Progenitor cell of endocrine pancreas (in vitro differentiated cells): ENCODE measurements around the gene TRABD2B. TPM values are rescaled to one million over a fixed set of nuclear protein-coding genes. Genes with fewer than 3 reads are reported as not detected.

Experiments used
- DNase-seq: peaks from one replicate; pipeline ENCODE4 v3.0.0; 2021; ENCODE audit warnings: low spot score; ENCODE audit not compliant: unreplicated experiment
- H3K27ac Mint-ChIP-seq: 2 replicates; pipeline ENCODE4 v1.8.0; 2021; ENCODE audit warnings: mild to moderate bottlenecking, moderate library complexity, mixed read lengths
- H3K27me3 Mint-ChIP-seq: 2 replicates; pipeline ENCODE4 v1.8.0; 2021; ENCODE audit warnings: mixed read lengths
- H3K36me3 Mint-ChIP-seq: 2 replicates; pipeline ENCODE4 v1.8.0; 2022; ENCODE audit warnings: mixed read lengths; ENCODE audit not compliant: insufficient read depth
- H3K4me1 Mint-ChIP-seq: 2 replicates; pipeline ENCODE4 v1.8.0; 2021; ENCODE audit warnings: low read depth, mixed read lengths
- H3K4me3 Mint-ChIP-seq: 2 replicates; pipeline ENCODE4 v1.8.0; 2021; ENCODE audit warnings: low read depth, mild to moderate bottlenecking, moderate library complexity, mixed read lengths
- H3K9me3 Mint-ChIP-seq: 2 replicates; pipeline ENCODE4 v1.8.0; 2021; ENCODE audit warnings: low read depth, mixed read lengths
- total RNA-seq: library from RNA; stranded (reverse); gene quantifications from 2 replicates; pipeline ENCODE4 v1.2.1, GENCODE V29; 2021
- TF ChIP-seq, protein P1 (sequence below): fragments of 200-600 bp; sonication (generic); IDR thresholded peaks from one replicate; pipeline ENCODE4 v1.5.0; 2021; ENCODE audit warnings: antibody characterized with exemption, mild to moderate bottlenecking; ENCODE audit not compliant: unreplicated experiment

Gene TRABD2B
- total RNA-seq, 1 donor from 2014 or later = 14.5 TPM

DNA sequence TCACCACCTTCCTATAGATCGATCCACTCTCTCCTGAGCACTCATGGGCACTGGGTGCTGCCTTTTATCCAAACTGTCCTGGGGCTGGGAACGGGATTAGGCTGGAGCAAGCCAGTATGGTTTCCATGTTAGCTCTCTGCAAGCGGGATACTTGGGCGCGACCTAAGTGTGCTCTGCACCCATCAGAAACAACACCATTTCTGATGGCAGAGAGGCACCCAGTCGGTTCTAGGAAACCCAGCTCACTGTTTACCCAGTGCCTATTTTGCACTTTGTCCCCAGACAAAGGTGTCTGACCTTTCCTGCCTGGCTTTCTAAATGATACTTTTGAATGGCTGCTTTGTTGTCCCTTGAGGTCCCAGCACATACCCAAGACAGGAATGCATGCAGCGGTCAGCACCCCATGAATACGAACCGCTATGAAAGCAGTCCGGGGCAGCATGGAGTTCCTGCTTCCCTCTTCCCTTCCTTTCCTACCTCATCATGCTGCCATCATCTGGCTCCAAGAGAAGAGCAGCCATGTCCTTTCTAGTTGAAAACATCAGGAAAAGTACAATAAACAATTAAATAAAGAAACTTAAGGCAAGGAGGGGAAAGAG, 83.9 kb downstream of the TRABD2B start:
- H3K4me3 Mint-ChIP-seq = peak overlapping the region; percentile 0
- no peak for DNase-seq
- H3K9me3 Mint-ChIP-seq = no peaks in the 10 kb centered on the region
- H3K4me1 Mint-ChIP-seq = peaks cover 46% of the 10 kb centered on the region
- H3K27ac Mint-ChIP-seq = peak overlapping the region; percentile 81
- H3K27me3 Mint-ChIP-seq = no peaks in the 10 kb centered on the region
- H3K36me3 Mint-ChIP-seq = no peaks in the 10 kb centered on the region
- TF ChIP-seq, protein P1, sequence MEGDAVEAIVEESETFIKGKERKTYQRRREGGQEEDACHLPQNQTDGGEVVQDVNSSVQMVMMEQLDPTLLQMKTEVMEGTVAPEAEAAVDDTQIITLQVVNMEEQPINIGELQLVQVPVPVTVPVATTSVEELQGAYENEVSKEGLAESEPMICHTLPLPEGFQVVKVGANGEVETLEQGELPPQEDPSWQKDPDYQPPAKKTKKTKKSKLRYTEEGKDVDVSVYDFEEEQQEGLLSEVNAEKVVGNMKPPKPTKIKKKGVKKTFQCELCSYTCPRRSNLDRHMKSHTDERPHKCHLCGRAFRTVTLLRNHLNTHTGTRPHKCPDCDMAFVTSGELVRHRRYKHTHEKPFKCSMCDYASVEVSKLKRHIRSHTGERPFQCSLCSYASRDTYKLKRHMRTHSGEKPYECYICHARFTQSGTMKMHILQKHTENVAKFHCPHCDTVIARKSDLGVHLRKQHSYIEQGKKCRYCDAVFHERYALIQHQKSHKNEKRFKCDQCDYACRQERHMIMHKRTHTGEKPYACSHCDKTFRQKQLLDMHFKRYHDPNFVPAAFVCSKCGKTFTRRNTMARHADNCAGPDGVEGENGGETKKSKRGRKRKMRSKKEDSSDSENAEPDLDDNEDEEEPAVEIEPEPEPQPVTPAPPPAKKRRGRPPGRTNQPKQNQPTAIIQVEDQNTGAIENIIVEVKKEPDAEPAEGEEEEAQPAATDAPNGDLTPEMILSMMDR = no peak

DNA sequence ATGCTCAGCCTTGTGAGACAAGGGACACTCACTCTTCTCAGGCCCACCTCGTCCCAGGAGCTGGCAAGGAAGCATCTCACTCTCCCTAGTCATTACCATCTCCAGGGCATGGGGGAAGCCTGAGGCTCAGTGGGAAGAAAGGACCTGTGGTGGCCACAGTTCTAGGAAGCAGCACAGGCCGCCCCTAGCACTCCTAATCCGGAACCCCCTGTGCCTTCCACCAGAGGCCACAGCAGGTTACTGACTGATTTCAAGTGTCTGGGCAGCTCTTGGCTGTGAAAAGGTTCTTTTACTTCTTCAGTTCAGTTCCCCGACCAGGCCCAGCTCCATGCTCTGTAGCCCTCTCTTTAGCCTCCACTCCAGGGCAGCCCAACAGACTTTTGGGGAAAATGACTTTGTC, 84.4 kb downstream of the TRABD2B start:
- Mint-ChIP-seq H3K4me3 (no peak overlapping the region), H3K36me3 (no peaks in the 10 kb centered on the region), H3K4me1 (peaks cover 46% of the 10 kb centered on the region), H3K27me3 (no peaks in the 10 kb centered on the region), H3K27ac (peak overlapping the region; percentile 81), H3K9me3 (no peaks in the 10 kb centered on the region)
- no peak for DNase-seq
- TF ChIP-seq, protein P1 = no peak

GRCh38 chr1:47911892-47912291, 85.3 kb downstream of the TRABD2B start:
- H3K27ac Mint-ChIP-seq = peak overlapping the region; percentile 30
- H3K4me1 Mint-ChIP-seq = peaks cover 46% of the 10 kb centered on the region

GRCh38 chr1:47911424-47911823, 85.8 kb downstream of the TRABD2B start:
- TF ChIP-seq, protein P1 = no peak
- no peak for DNase-seq
- Mint-ChIP-seq H3K9me3 (no peaks in the 10 kb centered on the region), H3K27me3 (no peaks in the 10 kb centered on the region), H3K4me3 (no peak overlapping the region), H3K27ac (peak overlapping the region; percentile 30), H3K36me3 (no peaks in the 10 kb centered on the region), H3K4me1 (peaks cover 43% of the 10 kb centered on the region)

More at GRCh38 chr1:47911892-47912291, 85.3 kb downstream of the TRABD2B start:
- DNase-seq = no peak
- Mint-ChIP-seq H3K36me3 (no peaks in the 10 kb centered on the region), H3K4me3 (no peak overlapping the region), H3K9me3 (no peaks in the 10 kb centered on the region), H3K27me3 (no peaks in the 10 kb centered on the region)
- TF ChIP-seq, protein P1 = no peak

- TF ChIP-seq, protein P1 = no peak
- H3K27ac Mint-ChIP-seq = no peak overlapping the region
- no peak for DNase-seq
- H3K36me3 Mint-ChIP-seq = no peaks in the 10 kb centered on the region
- H3K9me3 Mint-ChIP-seq = no peaks in the 10 kb centered on the region
- H3K27me3 Mint-ChIP-seq = no peaks in the 10 kb centered on the region
- H3K4me3 Mint-ChIP-seq = no peak overlapping the region
- H3K4me1 Mint-ChIP-seq = peaks cover 27% of the 10 kb centered on the region
These were observed 88.9 kb downstream of the TRABD2B start for GRCh38 chr1:47908258-47908657.
